Urinary bladder (tissue), 2 donors: ENCODE measurements around the gene MBD3L2. TPM values are rescaled to one million over a fixed set of nuclear protein-coding genes. Genes with fewer than 3 reads are reported as not detected.

ENCODE experiments used
- polyA plus RNA-seq: library from polyadenylated mRNA; stranded (reverse); fragments of 200-250 nt; gene quantifications from one replicate; pipeline ENCODE4 v1.2.3, GENCODE V29; 2013
- total RNA-seq: library from RNA; depleted of rRNA; stranded (reverse); fragments of >200 nt; gene quantifications from one replicate; pipeline ENCODE4 v1.2.3, GENCODE V29; 2014
- donor health status: healthy.

The MBD3L2 gene
- total and polyA plus RNA-seq, 2 donors, result not detected

Other genes starting within 250 kb of the MBD3L2 start
- gene ADGRE1, start 161.7 kb upstream of the MBD3L2 start, total RNA-seq, result 0.53 TPM
- gene ADGRE1, start 161.7 kb upstream of the MBD3L2 start, polyA plus RNA-seq, result 0.10 TPM
- not detected for gene MBD3L2B, start 27.9 kb upstream of the MBD3L2 start, total RNA-seq
- not detected for gene MBD3L2B, start 27.9 kb upstream of the MBD3L2 start, polyA plus RNA-seq
- not detected for gene MBD3L5, start 18.7 kb upstream of the MBD3L2 start, total RNA-seq
- not detected for gene MBD3L5, start 18.7 kb upstream of the MBD3L2 start, polyA plus RNA-seq
- gene MBD3L4, start 9.1 kb upstream of the MBD3L2 start, total RNA-seq, result not detected
- gene MBD3L4, start 9.1 kb upstream of the MBD3L2 start, polyA plus RNA-seq, result not detected
- not detected for gene MBD3L3, start 9.4 kb downstream of the MBD3L2 start, total RNA-seq
- not detected for gene MBD3L3, start 9.4 kb downstream of the MBD3L2 start, polyA plus RNA-seq
- gene ZNF557, start 20.4 kb downstream of the MBD3L2 start, total RNA-seq, result 20.8 TPM
- gene ZNF557, start 20.4 kb downstream of the MBD3L2 start, polyA plus RNA-seq, result 2.4 TPM
- gene INSR, start 245.1 kb downstream of the MBD3L2 start, total RNA-seq, result 38.6 TPM
- 15.3 TPM for gene INSR, start 245.1 kb downstream of the MBD3L2 start, polyA plus RNA-seq